NCI-H2029 (cell line): ENCODE data around the gene ZP3.
"Not testable (repeated sequence)": the region's sequence is repeated elsewhere in the genome, so short reads cannot be mapped to it uniquely, and the experiment has no call there.

Experiments
- DNase-seq: peaks from one replicate; lab custom pipeline; 2025; lab: John Stamatoyannopoulos, UW

ZP3 gene

DNA sequence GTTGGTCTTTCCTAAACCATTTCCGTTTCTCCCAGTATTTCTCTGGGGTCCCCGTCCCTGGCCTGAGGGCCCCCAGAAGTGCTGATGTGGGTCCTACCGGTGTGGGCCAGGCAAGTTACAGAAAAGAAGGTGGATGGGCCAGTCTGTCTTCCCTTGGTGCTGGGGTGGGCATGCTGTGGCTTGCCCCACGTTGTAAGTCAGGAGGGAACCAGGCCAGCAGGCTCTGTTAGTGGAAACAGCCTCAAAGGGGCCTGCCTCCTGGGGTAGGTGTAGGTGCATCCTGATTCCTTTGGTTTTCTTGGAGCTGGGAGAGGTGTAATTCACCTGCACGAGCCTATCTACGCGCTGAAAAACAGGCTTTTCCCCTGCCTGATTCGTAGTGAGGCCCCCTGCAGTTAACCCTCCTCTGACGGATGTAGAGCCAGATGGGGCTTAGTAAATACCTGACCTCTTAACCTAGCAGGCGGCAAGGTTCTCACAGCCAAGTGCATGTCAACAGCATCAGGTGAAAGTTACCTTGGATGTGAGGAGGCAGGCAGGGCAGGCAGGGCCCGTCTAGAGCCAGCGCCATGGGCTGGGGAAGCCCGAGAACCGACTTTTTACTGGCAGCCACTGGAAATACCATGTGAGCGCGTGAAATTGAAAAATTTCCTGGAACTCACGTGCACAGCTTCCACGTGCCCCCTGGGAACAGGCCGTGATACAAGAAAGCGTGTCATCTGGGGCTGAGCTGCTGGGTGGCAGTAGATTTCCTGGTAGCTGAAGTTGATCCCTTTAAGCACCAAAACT is 61.3 kb downstream of the ZP3 start:
- not testable (repeated sequence) for DNase-seq

DNA sequence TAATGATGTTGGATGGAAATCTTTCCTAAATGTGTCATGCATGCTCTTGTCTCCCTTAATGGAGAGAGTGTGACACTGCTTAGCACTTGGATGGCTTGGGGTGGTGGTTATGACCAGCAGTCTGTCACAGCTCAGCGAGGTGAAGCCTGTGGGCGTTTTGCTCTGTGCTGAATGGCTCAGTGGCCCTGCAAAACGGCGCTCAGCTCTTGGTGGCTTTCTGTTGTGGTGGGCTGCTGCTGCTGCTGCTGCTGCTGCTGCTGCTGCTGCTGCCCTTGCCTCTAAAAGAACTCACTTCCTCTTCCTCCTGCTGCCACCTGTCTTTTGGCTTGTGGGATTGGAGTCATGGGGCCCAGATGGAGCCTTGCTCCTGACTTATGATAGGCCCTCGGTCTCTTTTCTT is 61.9 kb downstream of the ZP3 start:
- DNase-seq = not testable (repeated sequence)

DNA sequence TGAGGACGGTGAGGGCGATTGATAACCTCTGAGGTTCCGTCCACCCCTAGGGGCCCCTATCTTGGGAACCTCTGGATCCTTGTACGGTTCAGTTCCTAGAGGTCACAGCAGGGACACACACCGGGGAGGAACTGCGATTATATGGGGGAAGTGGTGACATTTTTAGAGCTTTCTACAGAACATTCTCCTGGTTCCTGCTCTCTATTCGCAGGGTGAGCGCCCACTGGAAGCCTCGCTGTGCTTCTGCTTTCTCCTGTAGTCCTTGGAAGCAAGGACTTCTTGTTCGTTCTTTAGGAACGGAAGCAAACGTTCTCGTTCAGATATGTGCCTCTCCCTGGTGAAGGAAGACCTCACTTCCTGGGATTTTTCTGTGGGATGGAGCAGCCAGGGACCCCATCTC is 63.2 kb downstream of the ZP3 start:
- DNase-seq = not testable (repeated sequence)
